Stromal cell of bone marrow (primary cell): Measurements from ENCODE around the gene TRPM6.

Experiments
- DNase-seq: peaks from one replicate; pipeline ENCODE4 v3.0.0-alpha.2; 2012; ENCODE audit warnings: low read depth

Gene TRPM6

DNA sequence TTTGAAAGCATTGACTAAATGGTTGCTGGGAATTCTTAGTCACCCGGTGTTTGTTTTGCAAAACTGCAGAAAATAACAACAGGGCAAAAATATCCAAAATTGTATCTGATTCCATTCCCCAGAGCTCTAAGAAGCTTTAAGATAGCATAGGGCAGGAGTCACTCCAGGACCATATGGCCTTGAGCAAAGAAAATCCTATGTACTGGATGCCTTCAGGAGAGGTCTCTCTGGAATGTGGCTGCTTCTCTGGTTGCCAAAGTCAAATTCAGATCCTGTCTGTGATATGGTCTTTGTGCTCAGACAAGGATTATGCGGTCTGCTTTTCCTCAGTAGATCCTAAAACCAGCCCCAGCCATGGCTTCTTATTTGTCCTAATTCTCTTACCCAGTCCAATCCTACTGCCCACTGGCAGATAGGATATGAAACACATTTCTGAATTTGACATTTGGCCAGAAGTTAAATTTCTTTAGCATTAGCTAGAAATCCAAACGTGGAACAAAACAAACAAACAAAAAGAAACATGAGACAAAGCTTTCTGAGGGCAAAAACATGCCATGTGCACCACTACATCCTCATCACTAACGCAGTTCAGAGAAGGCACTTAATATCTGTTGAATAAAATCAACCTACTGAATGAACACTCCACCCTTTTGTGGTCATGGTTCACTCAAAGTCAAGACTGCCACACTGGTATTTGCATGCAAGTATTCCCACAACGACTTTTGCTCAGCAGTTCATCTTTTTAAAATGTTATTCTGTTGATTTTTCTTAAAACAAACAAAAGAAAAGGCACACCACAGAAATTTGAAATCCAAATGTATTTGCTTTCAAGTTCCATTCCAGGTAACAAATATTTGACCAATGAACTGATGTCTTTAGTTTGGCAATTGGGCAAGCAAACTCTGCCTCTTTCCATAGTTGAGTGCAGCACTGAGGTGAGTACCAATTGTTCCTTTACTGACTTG, 165.7 kb downstream of the TRPM6 start:
- no peak for DNase-seq

- no peak for DNase-seq
Measured at GRCh38 chr9:74719306-74719705, 168.4 kb downstream of the TRPM6 start.

GRCh38 chr9:74718709-74719108, 169.0 kb downstream of the TRPM6 start:
- no peak for DNase-seq

GRCh38 chr9:74711341-74711740, 176.4 kb downstream of the TRPM6 start:
- no peak for DNase-seq

GRCh38 chr9:74697535-74697934, 190.2 kb downstream of the TRPM6 start:
- no peak for DNase-seq

DNA sequence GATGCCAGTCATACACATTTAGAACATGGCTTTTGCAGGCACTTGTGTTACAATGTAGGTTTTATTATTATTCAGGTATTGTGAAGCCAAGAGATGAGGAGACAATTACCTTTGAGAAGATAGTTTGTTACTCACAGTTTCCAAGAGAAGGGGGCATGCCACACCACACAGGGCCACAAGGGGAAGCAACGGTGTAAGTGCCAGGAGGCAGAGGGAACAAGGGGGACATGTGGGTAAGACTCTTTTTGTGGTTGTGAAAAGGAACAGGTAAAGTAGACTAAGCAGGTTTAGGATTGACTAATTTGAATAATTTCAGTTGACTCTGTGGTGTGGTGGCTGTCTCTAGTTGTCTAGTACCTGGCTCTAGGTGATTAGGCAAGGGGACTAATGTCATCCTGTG, 191.2 kb downstream of the TRPM6 start:
- DNase-seq, result no peak

GRCh38 chr9:74691058-74691457, 196.7 kb downstream of the TRPM6 start:
- no peak for DNase-seq

DNA sequence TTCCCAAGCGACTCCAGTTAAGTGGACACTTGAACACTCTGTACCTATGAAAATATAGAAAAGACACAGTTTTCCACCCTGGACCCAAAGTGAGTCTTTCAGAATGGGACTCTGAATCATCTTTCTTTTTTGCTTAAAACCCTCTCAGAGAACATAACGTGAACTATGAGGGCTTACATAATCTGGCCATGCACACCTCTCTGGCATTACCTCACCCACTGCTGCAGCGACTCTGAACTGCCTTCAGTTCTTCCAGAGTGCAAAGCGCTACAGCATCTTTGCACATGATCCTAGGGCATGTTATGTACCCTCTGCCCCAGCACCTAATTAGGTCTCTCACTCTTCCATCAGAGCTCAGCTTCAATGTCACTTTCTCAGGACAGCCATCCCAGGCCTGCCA, 204.4 kb downstream of the TRPM6 start:
- DNase-seq, result no peak

DNA sequence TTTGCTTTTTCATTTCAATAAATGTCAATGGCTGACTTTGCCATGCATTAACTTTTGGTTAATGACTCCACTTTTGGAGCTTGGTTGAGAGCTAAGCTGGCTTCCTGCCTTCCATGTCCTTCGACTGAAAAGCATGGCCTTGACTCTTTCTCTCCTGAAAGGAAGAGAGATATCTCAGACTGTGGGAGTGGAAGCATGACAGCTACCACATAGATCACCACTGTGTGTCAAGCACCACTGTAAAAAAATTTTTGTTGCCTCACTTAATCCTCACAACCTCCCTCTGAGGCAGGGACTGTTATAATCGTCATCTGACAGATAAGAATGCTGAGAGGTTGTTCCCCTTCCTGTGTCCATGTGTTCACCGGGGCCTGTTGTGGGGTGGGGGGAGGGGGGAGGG, 205.8 kb downstream of the TRPM6 start:
- DNase-seq, result no peak

DNA sequence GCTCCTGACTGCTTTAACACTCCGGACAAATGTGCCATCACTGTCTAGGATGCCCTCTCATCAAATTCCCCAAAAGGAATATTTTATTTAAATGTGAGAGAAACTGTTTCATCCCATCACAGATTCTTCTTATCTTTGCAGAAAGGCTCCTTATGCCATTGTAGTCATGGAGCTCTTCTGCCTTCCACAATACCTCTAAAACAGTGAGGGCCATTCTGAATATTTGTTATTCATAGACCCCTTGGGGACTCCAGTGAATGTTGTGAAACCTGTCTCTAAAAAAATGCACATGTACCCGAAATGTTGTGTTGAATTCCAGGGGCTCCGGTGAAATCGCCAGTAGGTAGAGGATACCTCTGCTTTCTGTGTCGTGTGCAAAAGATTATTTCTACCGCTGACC, 213.6 kb downstream of the TRPM6 start:
- no peak for DNase-seq
